Glomerular visceral epithelial cell (primary cell): Measurements from ENCODE around the gene SLC12A9.
"Not testable (repeated sequence)": the region's sequence is repeated elsewhere in the genome, so short reads cannot be mapped to it uniquely, and the experiment has no call there.

ENCODE experiments used
- DNase-seq: peaks from one replicate; pipeline ENCODE4 v3.0.0-alpha.2; 2016; ENCODE audit errors: extremely low spot score

Gene SLC12A9

DNA sequence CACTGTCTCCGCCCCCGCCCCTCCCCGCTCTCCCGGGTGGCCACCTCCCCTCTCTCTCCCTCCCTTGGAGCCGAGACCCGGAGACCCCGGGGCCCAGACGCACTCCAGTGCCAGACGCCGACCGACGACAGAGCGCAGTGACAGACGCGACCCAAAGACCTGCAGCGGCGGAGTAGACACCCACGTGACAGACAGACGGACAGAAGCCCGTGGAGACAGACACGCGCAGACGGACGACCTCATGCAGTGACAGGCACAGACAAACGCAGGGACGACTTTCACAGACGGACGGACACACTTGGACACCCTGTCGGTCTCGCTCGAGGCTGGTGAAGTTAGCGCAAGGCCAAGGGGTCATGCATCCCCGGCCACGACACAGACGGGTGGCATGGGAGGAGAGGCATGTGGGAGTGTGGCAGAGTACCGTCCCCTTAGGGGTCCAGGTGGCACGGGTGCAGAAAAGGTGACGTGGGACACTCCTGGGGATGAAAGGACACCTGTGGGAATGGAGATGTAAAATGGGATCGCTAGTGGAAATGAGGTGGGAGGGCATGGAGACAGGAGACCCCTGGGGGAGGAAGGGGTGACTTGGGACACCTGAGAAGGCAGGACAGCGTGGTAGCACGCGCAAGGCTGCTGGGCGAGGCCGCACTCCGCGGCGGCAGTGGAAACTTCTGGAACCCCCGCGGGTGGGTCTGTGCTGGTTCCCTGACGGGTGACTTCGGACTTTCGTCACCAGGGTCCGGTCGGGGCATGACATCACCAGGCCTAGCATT lies 43.6 kb downstream of the SLC12A9 start:
- DNase-seq, result no peak

GRCh38 chr7:100896732-100897608 lies 44.5 kb downstream of the SLC12A9 start:
- DNase-seq, result no peak

GRCh38 chr7:100897772-100898454 lies 45.4 kb downstream of the SLC12A9 start:
- DNase-seq, result no peak

- no peak for DNase-seq
Observed at GRCh38 chr7:100899432-100899831, 46.9 kb downstream of the SLC12A9 start.

DNA sequence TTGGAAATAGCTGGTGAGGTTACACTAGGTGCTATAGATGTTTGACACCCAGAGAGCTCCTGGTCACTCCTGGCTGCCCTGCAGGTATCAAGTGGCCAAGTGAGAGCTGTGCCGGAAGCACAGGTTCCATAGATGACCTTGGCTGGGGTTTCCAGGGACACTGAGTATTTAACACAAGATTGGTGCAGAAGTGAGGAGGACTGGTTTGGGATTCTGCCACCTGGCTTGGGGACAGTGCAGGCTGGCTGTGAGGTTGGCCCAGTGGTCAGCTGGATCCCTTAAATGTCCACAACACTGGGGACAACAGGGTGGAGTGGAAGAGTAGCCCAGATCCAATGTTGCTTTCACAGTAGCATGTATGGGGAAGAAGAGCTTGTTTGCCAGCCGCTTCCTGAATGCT lies 48.5 kb downstream of the SLC12A9 start:
- no peak for DNase-seq

DNA sequence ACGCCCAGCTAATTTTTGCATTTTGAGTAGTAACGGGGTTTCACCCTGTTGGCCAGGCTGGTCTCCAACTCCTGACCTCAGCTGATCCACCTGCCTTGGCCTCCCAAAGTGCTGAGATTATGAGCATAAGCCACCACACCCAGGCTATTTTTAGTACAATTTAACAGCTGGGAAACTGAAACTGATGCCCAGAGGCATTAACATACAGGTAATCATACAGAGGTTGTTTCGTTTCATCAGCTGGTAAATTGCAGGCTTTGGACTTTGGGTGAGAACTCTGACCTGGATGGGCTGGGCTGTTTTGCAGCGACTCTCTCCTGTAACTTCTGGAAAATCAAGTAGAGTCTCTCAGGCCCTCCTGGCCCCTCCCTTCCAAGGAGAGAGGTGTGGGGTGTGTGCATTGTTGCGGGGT lies 49.4 kb downstream of the SLC12A9 start:
- DNase-seq, result no peak

DNA sequence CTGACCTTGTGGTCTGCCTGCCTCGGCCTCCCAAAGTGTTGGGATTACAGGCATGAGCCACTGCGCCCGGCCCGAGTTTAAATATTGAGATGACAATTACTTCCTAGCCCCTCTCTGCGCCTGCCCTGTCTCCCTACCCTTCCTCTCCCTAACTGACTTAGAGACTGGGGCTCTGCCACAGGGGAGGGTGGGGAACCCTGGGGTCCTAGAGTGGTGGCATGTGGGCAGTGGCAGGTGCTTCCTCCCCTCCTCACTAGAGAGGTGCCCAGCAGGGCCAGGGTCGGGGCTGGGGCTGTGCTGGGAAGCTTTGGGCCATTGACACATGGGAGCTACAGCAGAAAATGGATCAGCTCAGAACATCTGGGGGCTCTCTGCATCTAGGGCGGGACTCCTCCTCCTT lies 50.1 kb downstream of the SLC12A9 start:
- DNase-seq, result no peak

GRCh38 chr7:100908512-100908911 lies 56.0 kb downstream of the SLC12A9 start:
- DNase-seq, result no peak

DNA sequence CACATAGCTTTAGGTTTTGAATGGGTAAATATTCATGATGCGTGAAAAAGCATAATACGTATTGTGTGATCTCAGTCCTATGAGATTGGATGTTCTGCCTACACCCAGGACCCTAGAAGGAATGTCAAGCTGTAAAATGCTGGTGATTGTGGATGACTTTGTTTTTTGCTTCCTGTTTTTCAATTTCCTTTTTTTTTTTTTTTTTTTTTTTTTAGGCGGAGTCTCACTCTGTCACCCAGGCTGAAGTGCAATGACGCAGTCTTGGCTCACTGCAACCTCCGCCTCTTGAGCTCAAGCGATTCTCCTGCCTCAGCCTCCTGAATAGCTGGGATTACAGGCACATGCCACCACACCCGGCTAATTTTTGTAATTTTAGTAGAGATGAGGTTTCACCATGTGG lies 57.9 kb downstream of the SLC12A9 start:
- not testable (repeated sequence) for DNase-seq

DNA sequence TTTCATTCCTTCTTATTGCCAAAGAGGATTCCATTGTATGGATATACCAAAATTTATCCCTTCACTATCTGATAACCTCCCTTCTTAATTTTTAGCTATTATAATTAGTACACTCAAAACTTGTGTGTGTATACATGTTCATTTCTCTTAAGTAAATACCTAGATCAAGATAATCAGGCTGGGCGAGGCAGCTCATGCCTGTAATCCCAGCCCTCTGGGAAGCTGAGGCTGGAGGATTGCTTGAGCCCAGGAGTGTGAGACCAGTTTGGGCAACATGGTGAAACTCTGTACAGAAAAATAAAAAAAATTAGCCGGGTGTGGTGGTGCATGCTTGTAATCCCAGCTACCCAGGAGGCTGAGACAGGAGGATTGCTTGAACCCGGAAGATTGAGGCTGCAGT lies 59.0 kb downstream of the SLC12A9 start:
- no peak for DNase-seq

GRCh38 chr7:100914208-100914878 lies 61.8 kb downstream of the SLC12A9 start:
- no peak for DNase-seq

DNA sequence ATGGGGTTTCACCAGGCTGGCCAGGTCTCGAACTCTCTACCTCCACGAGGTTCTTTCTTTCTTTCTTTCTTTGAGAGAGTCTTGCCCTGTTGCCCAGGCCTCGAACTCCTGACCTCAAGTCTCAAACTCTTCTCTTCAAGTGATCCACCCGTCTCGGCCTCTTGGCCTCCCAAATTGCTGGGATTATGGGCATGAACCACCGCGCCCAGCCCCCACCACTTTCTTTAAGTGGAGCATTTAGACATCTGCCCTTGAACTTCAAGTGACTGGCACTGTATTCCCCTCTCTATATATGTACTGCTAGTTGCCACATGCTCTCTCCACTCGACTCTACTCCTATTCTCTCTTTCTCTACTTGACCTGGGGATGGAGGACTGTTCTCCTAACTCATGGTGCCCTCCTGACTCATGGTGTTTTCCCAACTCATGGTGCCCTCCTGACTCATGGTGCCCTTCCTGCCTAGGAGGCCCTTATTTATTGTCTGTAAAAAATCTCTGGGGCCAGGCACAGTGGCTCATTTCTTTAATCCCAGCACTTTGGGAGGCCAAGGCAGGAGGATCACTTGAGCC lies 62.5 kb downstream of the SLC12A9 start:
- DNase-seq, result no peak
